Panc1 (cell line): Measurements from ENCODE around the gene DEAF1. TPM values are rescaled to one million over a fixed set of nuclear protein-coding genes. Genes with fewer than 3 reads are reported as not detected.
A peak's percentile ranks its signal among the peaks of the same experiment; 100 is the strongest.

ENCODE experiments used
- ATAC-seq: fragments of 200-7000 bp; cut with Tn5 transposase; 2 replicates; pipeline ENCODE4 v1.9.1; 2020; ENCODE audit warnings: mild to moderate bottlenecking, moderate library complexity
- BruUV-seq: library from RNA; stranded (reverse); fragments of 400-500 nt; replicated peaks from 2 replicates; lab custom pipeline; 2021; lab: Mats Ljungman, UMichigan
- CTCF ChIA-PET: fragments of 300-600 bp; sonication (Branson Sonifier 250); formaldehyde crosslinking; loops from one replicate; lab custom pipeline; 2022; ENCODE audit warnings: antibody characterized with exemption; lab: Charles Lee
- POLR2A ChIA-PET: fragments of 300-600 bp; sonication (Branson Sonifier 250); formaldehyde crosslinking; loops from one replicate; lab custom pipeline; 2022; ENCODE audit warnings: antibody characterized with exemption; lab: Charles Lee
- DNase-seq: peaks from one replicate; pipeline ENCODE4 v3.0.0-alpha.2; 2010; ENCODE audit warnings: low read depth, low spot score
- H3K27ac ChIP-seq: 2 replicates; pipeline ENCODE4 v1.5.1; 2011; ENCODE audit warnings: mild to moderate bottlenecking, low read length, inconsistent platforms
- H3K27me3 ChIP-seq: fragments of 200-500 bp; sonication (Bioruptor generic); 2 replicates; pipeline ENCODE4 v1.6.0; 2014; ENCODE audit warnings: low read length, inconsistent platforms; ENCODE audit not compliant: control insufficient read depth, insufficient read depth
- H3K36me3 ChIP-seq: fragments of 200-500 bp; sonication (Bioruptor generic); 2 replicates; pipeline ENCODE4 v1.5.1; 2014; ENCODE audit warnings: inconsistent platforms, mild to moderate bottlenecking, low read length, moderate library complexity; ENCODE audit not compliant: control insufficient read depth, insufficient read depth
- H3K4me1 ChIP-seq: 2 replicates; pipeline ENCODE4 v1.5.1; 2011; ENCODE audit warnings: inconsistent platforms, mild to moderate bottlenecking, low read length, moderate library complexity; ENCODE audit not compliant: control insufficient read depth, insufficient read depth
- H3K4me3 ChIP-seq, 2 experiments: 2 replicates each; pipeline ENCODE4 v1.5.1; 2011 to 2012; ENCODE audit warnings: low read depth in 2 of 2, low read length in 2 of 2, mild to moderate bottlenecking in 2 of 2, inconsistent platforms in 1 of 2, moderate library complexity in 1 of 2
- H3K9me3 ChIP-seq: fragments of 200-500 bp; sonication (Bioruptor generic); 2 replicates; pipeline ENCODE4 v1.5.1; 2014; ENCODE audit warnings: low read depth, mild to moderate bottlenecking, inconsistent platforms, low read length, moderate library complexity; ENCODE audit not compliant: control insufficient read depth, insufficient read depth
- CTCF ChIP-seq: fragments of 450-650 bp; IDR thresholded peaks from 2 replicates; pipeline ENCODE4 v1.5.1; 2017; ENCODE audit warnings: mild to moderate bottlenecking
- POLR2AphosphoS5 ChIP-seq: IDR thresholded peaks from 2 replicates; pipeline ENCODE4 v1.6.1; 2012; ENCODE audit warnings: mild to moderate bottlenecking, low read depth, low read length, moderate library complexity
- REST ChIP-seq, 2 experiments: IDR thresholded peaks; 2 replicates each; pipeline ENCODE4 v1.6.1; 2011 to 2012; ENCODE audit warnings: low read depth in 2 of 2, control low read depth in 1 of 2, low read length in 1 of 2, mild to moderate bottlenecking in 1 of 2, moderate library complexity in 1 of 2; ENCODE audit not compliant: insufficient read depth in 1 of 2
- TCF7L2 ChIP-seq: IDR thresholded peaks from 2 replicates; pipeline ENCODE4 v1.6.1; 2011; ENCODE audit warnings: mild to moderate bottlenecking, low read depth, low read length, inconsistent platforms
- in situ Hi-C: cut with HindIII; loops from 2 replicates; pipeline ENCODE4 v1.10.0; 2016; ENCODE audit warnings: low sequenced_read_pairs, low pct_unique_long_range_greater_than_20kb
- intact Hi-C: fragments of 100-400 bp; cut with micrococcal nuclease; formaldehyde crosslinking; loops from one replicate; pipeline ENCODE4 v1.10.0; 2022; ENCODE audit not compliant: unreplicated experiment
- total RNA-seq: library from RNA; stranded (reverse); gene quantifications from one replicate; pipeline ENCODE4 v1.2.1, GENCODE V29; 2021; ENCODE audit not compliant: unreplicated experiment

Gene DEAF1
- total RNA-seq, 1 experiment from 2014 or later = 105 TPM

- H3K27ac ChIP-seq = peak within 1 kb of the TSS; percentile 93
- TF ChIP-seq POLR2AphosphoS5 = peak; percentile 39; the same call in 1 of the 2 replicates
- TF ChIP-seq TCF7L2 = no peak
- POLR2A ChIA-PET = no interaction called here
- no peaks in the 10 kb centered on the region; the same call in 1 of the 2 replicates for H3K36me3 ChIP-seq
- no TSS peak for BruUV-seq
- H3K4me1 ChIP-seq = peaks cover 73% of the 10 kb centered on the region
- no peaks in the 10 kb centered on the region for H3K27me3 ChIP-seq
- intact Hi-C loops (no loop called here), in situ Hi-C loops (no loop called here)
- ATAC-seq = peak; percentile 34
- CTCF ChIA-PET = interaction anchor here (1.1 kb wide), 1 partner anchor 152 kb away, joined by 4 read pairs; no protein-coding TSS in a partner anchor
- peak within 1 kb of the TSS; percentile 58 to 91 for H3K4me3 ChIP-seq
- H3K9me3 ChIP-seq = no peaks in the 10 kb centered on the region
- no peak for DNase-seq
Observed at GRCh38 chr11:705646-706438, 10.8 kb upstream of the DEAF1 start, which contains the start of gene EPS8L2. Gene EPS8L2, plus strand, starts transcription at chr11:706231. Its CDS starts 3,177 bp downstream, at chr11:709408.

- ATAC-seq = peak; percentile 72
- no peak for DNase-seq
- POLR2A ChIA-PET = interaction anchor here (0.5 to 1.0 kb wide), 4 partner anchors 9 to 169 kb away, joined by 3 to 4 read pairs (median 3); partner anchors contain the start of gene TMEM80
- intact Hi-C loops (no loop called here), in situ Hi-C loops (no loop called here)
- peak overlapping the region; percentile 79 for H3K27ac ChIP-seq
- peak overlapping the region; percentile 58 to 91 for H3K4me3 ChIP-seq
- CTCF ChIA-PET = interaction anchor here (0.5 to 1.3 kb wide), 6 partner anchors 9 to 61 kb away, joined by 3 to 7 read pairs (median 5); partner anchors contain the start of gene TMEM80
- peaks cover 65% of the 10 kb centered on the region for H3K4me1 ChIP-seq
- H3K36me3 ChIP-seq = no peaks in the 10 kb centered on the region; the same call in 1 of the 2 replicates
- TF ChIP-seq REST (IDR thresholded peaks at IDR 0.05; ENCODE audit: insufficient read depth in 1 of 2, low read depth in 2 of 2, low read length in 1 of 2) (peak in 1 of 2 experiments; percentile 33; a peak in 1 of 4 replicates), TCF7L2 (peak; percentile 95), CTCF (no peak), POLR2AphosphoS5 (peak; percentile 82; the same call in 1 of the 2 replicates)
- no TSS peak for BruUV-seq
- no peaks in the 10 kb centered on the region for H3K27me3 ChIP-seq
- no peaks in the 10 kb centered on the region for H3K9me3 ChIP-seq
Observed at GRCh38 chr11:704781-705645, 10.0 kb upstream of the DEAF1 start.
